Peyer's patch (tissue), 4 donors: ENCODE data around the gene PPIL6.

Experiments used
- POLR2A ChIP-seq, 2 donors: fragments of 450-650 bp; IDR thresholded peaks; one replicate each; pipeline ENCODE4 v1.5.1; 2017; ENCODE audit warnings: antibody characterized with exemption in 2 of 2, mild to moderate bottlenecking in 2 of 2, moderate library complexity in 2 of 2
- TF ChIP-seq, protein P1 (sequence below), 6 experiments: fragments of 450-650 bp in 4 of 6; fragments of 200-600 bp in 2 of 6; sonication (generic) in 1 of 6; IDR thresholded peaks; one replicate each; pipeline ENCODE4 v1.5.1; 2017 to 2019; ENCODE audit warnings: antibody characterized with exemption in 6 of 6, mild to moderate bottlenecking in 3 of 6, moderate library complexity in 1 of 6

DNA sequence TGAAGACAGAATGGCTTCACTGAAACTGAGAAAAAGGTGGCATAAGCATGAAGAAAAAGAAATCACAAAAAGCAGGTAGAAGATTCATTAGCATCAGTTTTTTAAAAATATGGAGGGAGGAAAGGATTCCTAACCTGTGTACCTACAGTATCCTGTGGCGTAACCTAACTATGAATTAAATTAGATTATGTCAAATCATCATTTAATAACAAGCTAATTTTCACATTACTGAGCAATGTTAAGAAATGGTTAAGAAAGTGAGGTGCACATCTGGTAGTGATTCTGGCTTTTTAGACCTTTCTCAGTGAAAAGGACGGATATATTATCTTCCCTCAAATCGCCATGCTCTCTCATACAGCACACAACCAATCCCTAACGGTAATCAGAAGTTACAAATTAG, 70.7 kb downstream of the PPIL6 start:
- TF ChIP-seq, protein P1, sequence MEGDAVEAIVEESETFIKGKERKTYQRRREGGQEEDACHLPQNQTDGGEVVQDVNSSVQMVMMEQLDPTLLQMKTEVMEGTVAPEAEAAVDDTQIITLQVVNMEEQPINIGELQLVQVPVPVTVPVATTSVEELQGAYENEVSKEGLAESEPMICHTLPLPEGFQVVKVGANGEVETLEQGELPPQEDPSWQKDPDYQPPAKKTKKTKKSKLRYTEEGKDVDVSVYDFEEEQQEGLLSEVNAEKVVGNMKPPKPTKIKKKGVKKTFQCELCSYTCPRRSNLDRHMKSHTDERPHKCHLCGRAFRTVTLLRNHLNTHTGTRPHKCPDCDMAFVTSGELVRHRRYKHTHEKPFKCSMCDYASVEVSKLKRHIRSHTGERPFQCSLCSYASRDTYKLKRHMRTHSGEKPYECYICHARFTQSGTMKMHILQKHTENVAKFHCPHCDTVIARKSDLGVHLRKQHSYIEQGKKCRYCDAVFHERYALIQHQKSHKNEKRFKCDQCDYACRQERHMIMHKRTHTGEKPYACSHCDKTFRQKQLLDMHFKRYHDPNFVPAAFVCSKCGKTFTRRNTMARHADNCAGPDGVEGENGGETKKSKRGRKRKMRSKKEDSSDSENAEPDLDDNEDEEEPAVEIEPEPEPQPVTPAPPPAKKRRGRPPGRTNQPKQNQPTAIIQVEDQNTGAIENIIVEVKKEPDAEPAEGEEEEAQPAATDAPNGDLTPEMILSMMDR (IDR thresholded peaks at IDR 0.05): no peak
- TF ChIP-seq POLR2A (IDR thresholded peaks at IDR 0.05): no peak
